Endothelial cell of umbilical vein (primary cell): Measurements from ENCODE around the gene TMEM220.

Experiments used
- EZH2 ChIP-seq: IDR thresholded peaks from 2 replicates; pipeline ENCODE4 v1.6.1; 2012; ENCODE audit warnings: borderline replicate concordance, low read depth, mild to moderate bottlenecking, moderate library complexity, low read length, inconsistent platforms; ENCODE audit not compliant: severe bottlenecking
- JUN ChIP-seq: IDR thresholded peaks from 2 replicates; pipeline ENCODE4 v1.6.1; 2011; ENCODE audit warnings: borderline replicate concordance, low read depth; ENCODE audit not compliant: insufficient read length, insufficient read depth
- POLR2A ChIP-seq: IDR thresholded peaks from 2 replicates; pipeline ENCODE4 v1.6.1; 2012; ENCODE audit warnings: low read depth, mild to moderate bottlenecking, control low read depth, low read length
- TF ChIP-seq, protein P1 (sequence below), 2 donors: IDR thresholded peaks; 1 replicate in 1 of 2; 2 replicates in 1 of 2; pipeline ENCODE4 v1.5.1; 2011; ENCODE audit warnings: low read length in 2 of 2, mild to moderate bottlenecking in 2 of 2, moderate library complexity in 2 of 2, control low read depth in 1 of 2, inconsistent platforms in 1 of 2, low read depth in 1 of 2; ENCODE audit not compliant: insufficient read depth in 1 of 2; ENCODE audit errors: extremely low read depth in 1 of 2
- TF ChIP-seq, protein P2 (sequence below): IDR thresholded peaks from 2 replicates; pipeline ENCODE4 v1.6.1; 2011; ENCODE audit not compliant: insufficient read depth, insufficient read length

DNA sequence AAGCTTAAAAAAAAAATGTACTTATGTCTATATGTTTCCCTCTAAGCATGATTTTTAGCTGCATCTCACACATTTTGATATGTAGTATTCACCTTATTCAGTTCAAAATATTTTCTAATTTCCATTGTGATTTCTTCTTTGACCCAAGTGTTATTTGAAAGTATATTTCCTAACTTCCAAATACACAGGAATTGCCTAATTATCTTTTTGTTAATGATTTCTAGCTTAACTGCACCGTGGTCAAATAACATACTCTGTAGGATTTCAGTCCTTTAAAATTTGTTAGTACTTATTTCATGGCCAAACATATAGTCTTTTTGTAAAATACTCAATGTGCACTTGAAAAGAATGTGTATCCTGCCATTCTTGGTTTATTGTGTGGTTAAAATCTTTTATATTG lies 11.3 kb downstream of the TMEM220 start:
- TF ChIP-seq, protein P1, sequence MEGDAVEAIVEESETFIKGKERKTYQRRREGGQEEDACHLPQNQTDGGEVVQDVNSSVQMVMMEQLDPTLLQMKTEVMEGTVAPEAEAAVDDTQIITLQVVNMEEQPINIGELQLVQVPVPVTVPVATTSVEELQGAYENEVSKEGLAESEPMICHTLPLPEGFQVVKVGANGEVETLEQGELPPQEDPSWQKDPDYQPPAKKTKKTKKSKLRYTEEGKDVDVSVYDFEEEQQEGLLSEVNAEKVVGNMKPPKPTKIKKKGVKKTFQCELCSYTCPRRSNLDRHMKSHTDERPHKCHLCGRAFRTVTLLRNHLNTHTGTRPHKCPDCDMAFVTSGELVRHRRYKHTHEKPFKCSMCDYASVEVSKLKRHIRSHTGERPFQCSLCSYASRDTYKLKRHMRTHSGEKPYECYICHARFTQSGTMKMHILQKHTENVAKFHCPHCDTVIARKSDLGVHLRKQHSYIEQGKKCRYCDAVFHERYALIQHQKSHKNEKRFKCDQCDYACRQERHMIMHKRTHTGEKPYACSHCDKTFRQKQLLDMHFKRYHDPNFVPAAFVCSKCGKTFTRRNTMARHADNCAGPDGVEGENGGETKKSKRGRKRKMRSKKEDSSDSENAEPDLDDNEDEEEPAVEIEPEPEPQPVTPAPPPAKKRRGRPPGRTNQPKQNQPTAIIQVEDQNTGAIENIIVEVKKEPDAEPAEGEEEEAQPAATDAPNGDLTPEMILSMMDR (IDR thresholded peaks at IDR 0.05; ENCODE audit: extremely low read depth in 1 of 2, insufficient read depth in 1 of 2, low read depth in 1 of 2, low read length in 2 of 2), result no peak
- TF ChIP-seq EZH2 (no peak), POLR2A (no peak), JUN (no peak)
- TF ChIP-seq, protein P2, sequence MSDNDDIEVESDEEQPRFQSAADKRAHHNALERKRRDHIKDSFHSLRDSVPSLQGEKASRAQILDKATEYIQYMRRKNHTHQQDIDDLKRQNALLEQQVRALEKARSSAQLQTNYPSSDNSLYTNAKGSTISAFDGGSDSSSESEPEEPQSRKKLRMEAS, result no peak
